Activated CD4-positive, alpha-beta T cell treated with anti-CD3 and anti-CD28 coated beads, Interleukin-2, amount 10 ng/mL, durations not matched to agents 7 days and 5 days (primary cell): ENCODE measurements around the gene SZRD1. TPM values are rescaled to one million over a fixed set of nuclear protein-coding genes. Genes with fewer than 3 reads are reported as not detected.
A peak's percentile ranks its signal among the peaks of the same experiment; 100 is the strongest.

Source experiments
- CTCF ChIA-PET: fragments of 350-600 bp; sonication (Branson Sonifier 250); formaldehyde crosslinking; loops from one replicate; lab custom pipeline; 2021; ENCODE audit warnings: antibody characterized with exemption; lab: Charles Lee
- POLR2A ChIA-PET: fragments of 350-600 bp; sonication (Branson Sonifier 250); formaldehyde crosslinking; loops from one replicate; lab custom pipeline; 2021; ENCODE audit warnings: antibody characterized with exemption; lab: Charles Lee
- DNase-seq: peaks from one replicate; pipeline ENCODE4 v3.0.0-alpha.2; 2020
- H3K27ac Mint-ChIP-seq: one replicate; pipeline ENCODE4 v1.8.0; 2021; ENCODE audit warnings: mild to moderate bottlenecking, moderate library complexity, mixed read lengths
- H3K27me3 Mint-ChIP-seq: one replicate; pipeline ENCODE4 v1.8.0; 2021; ENCODE audit warnings: mixed read lengths
- H3K36me3 Mint-ChIP-seq: one replicate; pipeline ENCODE4 v1.8.0; 2021; ENCODE audit warnings: low read depth, mixed read lengths
- H3K4me1 Mint-ChIP-seq: one replicate; pipeline ENCODE4 v1.8.0; 2021; ENCODE audit warnings: mixed read lengths
- H3K4me3 Mint-ChIP-seq: one replicate; pipeline ENCODE4 v1.8.0; 2021; ENCODE audit warnings: mild to moderate bottlenecking, moderate library complexity, mixed read lengths
- H3K9me3 Mint-ChIP-seq: one replicate; pipeline ENCODE4 v1.8.0; 2021; ENCODE audit warnings: mixed read lengths
- total RNA-seq, 2 experiments: library from RNA; stranded (reverse); gene quantifications; one replicate each; pipeline ENCODE4 v1.2.3, GENCODE V29; 2021

SZRD1 gene
- total RNA-seq, 2 experiments from 2014 or later: 156 to 177 TPM

GRCh38 chr1:16371725-16372124 lies 4.7 kb downstream of the SZRD1 start:
- Mint-ChIP-seq H3K9me3 (no peaks in the 10 kb centered on the region), H3K4me1 (peaks cover 66% of the 10 kb centered on the region), H3K27me3 (no peaks in the 10 kb centered on the region), H3K4me3 (peak overlapping the region; percentile 52), H3K36me3 (peaks cover 30% of the 10 kb centered on the region), H3K27ac (peak overlapping the region; percentile 74)
- ChIA-PET CTCF (interaction anchor here (0.5 to 1.3 kb wide), 4 partner anchors 15 to 414 kb away, joined by 3 read pairs; partner anchors contain the start of gene NECAP2), POLR2A (interaction anchor here (0.6 to 0.7 kb wide), 2 partner anchors 63 to 532 kb away, joined by 3 to 12 read pairs; no protein-coding TSS in a partner anchor)
- peak; percentile 18 for DNase-seq

GRCh38 chr1:16372535-16373285 lies 5.7 kb downstream of the SZRD1 start:
- ChIA-PET CTCF (interaction anchor here (1.1 to 2.4 kb wide), 3 partner anchors 14 to 68 kb away, joined by 3 to 7 read pairs (median 3); partner anchors contain the start of gene NECAP2), POLR2A (no interaction called here)
- H3K27ac Mint-ChIP-seq: no peak overlapping the region
- H3K27me3 Mint-ChIP-seq: no peaks in the 10 kb centered on the region
- no peak for DNase-seq
- no peaks in the 10 kb centered on the region for H3K9me3 Mint-ChIP-seq
- peaks cover 70% of the 10 kb centered on the region for H3K4me1 Mint-ChIP-seq
- no peak overlapping the region for H3K4me3 Mint-ChIP-seq
- peaks cover 30% of the 10 kb centered on the region for H3K36me3 Mint-ChIP-seq

GRCh38 chr1:16374266-16374665 lies 7.2 kb downstream of the SZRD1 start:
- DNase-seq: no peak
- Mint-ChIP-seq H3K4me1 (peaks cover 65% of the 10 kb centered on the region), H3K9me3 (no peaks in the 10 kb centered on the region), H3K27ac (peak overlapping the region; percentile 5), H3K27me3 (no peaks in the 10 kb centered on the region), H3K4me3 (no peak overlapping the region), H3K36me3 (peaks cover 21% of the 10 kb centered on the region)
- ChIA-PET CTCF (interaction anchor here (0.6 to 2.4 kb wide), 4 partner anchors 12 to 783 kb away, joined by 3 to 7 read pairs (median 4); partner anchors contain the start of gene NECAP2), POLR2A (no interaction called here)

- CTCF ChIA-PET: interaction anchor here (0.8 to 2.4 kb wide), 3 partner anchors 11 to 65 kb away, joined by 3 to 7 read pairs (median 3); partner anchors contain the start of gene NECAP2
Observed at GRCh38 chr1:16375521-16376340, 8.7 kb downstream of the SZRD1 start.

GRCh38 chr1:16376971-16377370 lies 9.9 kb downstream of the SZRD1 start:
- DNase-seq: no peak
- Mint-ChIP-seq H3K4me3 (no peak overlapping the region), H3K27ac (peak overlapping the region; percentile 37), H3K9me3 (no peaks in the 10 kb centered on the region), H3K36me3 (peaks cover 17% of the 10 kb centered on the region), H3K4me1 (peaks cover 49% of the 10 kb centered on the region), H3K27me3 (no peaks in the 10 kb centered on the region)
- ChIA-PET POLR2A (no interaction called here), CTCF (interaction anchor here (0.7 to 1.1 kb wide), 2 partner anchors 8 to 17 kb away, joined by 3 read pairs; no protein-coding TSS in a partner anchor)

More at GRCh38 chr1:16375521-16376340, 8.7 kb downstream of the SZRD1 start:
- no peak overlapping the region for H3K27ac Mint-ChIP-seq
- no peak for DNase-seq
- H3K27me3 Mint-ChIP-seq: no peaks in the 10 kb centered on the region
- no peak overlapping the region for H3K4me3 Mint-ChIP-seq
- no peaks in the 10 kb centered on the region for H3K9me3 Mint-ChIP-seq
- H3K4me1 Mint-ChIP-seq: peaks cover 58% of the 10 kb centered on the region
- H3K36me3 Mint-ChIP-seq: peaks cover 20% of the 10 kb centered on the region
- POLR2A ChIA-PET: no interaction called here

GRCh38 chr1:16378443-16378842 lies 11.4 kb downstream of the SZRD1 start:
- H3K4me1 Mint-ChIP-seq: peaks cover 41% of the 10 kb centered on the region
- H3K27me3 Mint-ChIP-seq: no peaks in the 10 kb centered on the region
- H3K27ac Mint-ChIP-seq: no peak overlapping the region
- peaks cover 12% of the 10 kb centered on the region for H3K36me3 Mint-ChIP-seq
- POLR2A ChIA-PET: no interaction called here
- DNase-seq: no peak
- CTCF ChIA-PET: interaction anchor here (0.6 to 1.3 kb wide), 4 partner anchors 10 to 246 kb away, joined by 3 to 4 read pairs (median 4); partner anchors contain the start of gene NECAP2
- no peak overlapping the region for H3K4me3 Mint-ChIP-seq
- H3K9me3 Mint-ChIP-seq: no peaks in the 10 kb centered on the region

GRCh38 chr1:16380868-16381267 lies 13.8 kb downstream of the SZRD1 start:
- Mint-ChIP-seq H3K36me3 (peaks cover 10% of the 10 kb centered on the region), H3K4me3 (no peak overlapping the region), H3K9me3 (no peaks in the 10 kb centered on the region), H3K27ac (no peak overlapping the region), H3K27me3 (no peaks in the 10 kb centered on the region), H3K4me1 (peaks cover 41% of the 10 kb centered on the region)
- ChIA-PET CTCF (interaction anchor here (0.6 to 1.0 kb wide), 4 partner anchors 39 to 815 kb away, joined by 3 to 7 read pairs (median 3); no protein-coding TSS in a partner anchor), POLR2A (no interaction called here)
- no peak for DNase-seq

- no peaks in the 10 kb centered on the region for H3K9me3 Mint-ChIP-seq
- DNase-seq: no peak
- H3K27ac Mint-ChIP-seq: peak overlapping the region; percentile 73
- CTCF ChIA-PET: no interaction called here
- H3K36me3 Mint-ChIP-seq: peaks cover 15% of the 10 kb centered on the region
- POLR2A ChIA-PET: no interaction called here
- H3K4me3 Mint-ChIP-seq: no peak overlapping the region
- no peaks in the 10 kb centered on the region for H3K27me3 Mint-ChIP-seq
- H3K4me1 Mint-ChIP-seq: peaks cover 48% of the 10 kb centered on the region
Observed at GRCh38 chr1:16383888-16384287, 16.8 kb downstream of the SZRD1 start.

GRCh38 chr1:16385659-16386453 lies 18.8 kb downstream of the SZRD1 start:
- peak overlapping the region; percentile 39 for H3K27ac Mint-ChIP-seq
- peaks cover 15% of the 10 kb centered on the region for H3K36me3 Mint-ChIP-seq
- no peak overlapping the region for H3K4me3 Mint-ChIP-seq
- no peaks in the 10 kb centered on the region for H3K27me3 Mint-ChIP-seq
- CTCF ChIA-PET: interaction anchor here (0.8 to 1.8 kb wide), 5 partner anchors 9 to 55 kb away, joined by 3 to 4 read pairs (median 3); partner anchors contain the start of gene NECAP2
- POLR2A ChIA-PET: no interaction called here
- no peak for DNase-seq
- H3K9me3 Mint-ChIP-seq: no peaks in the 10 kb centered on the region
- H3K4me1 Mint-ChIP-seq: peaks cover 59% of the 10 kb centered on the region

- Mint-ChIP-seq H3K27me3 (no peaks in the 10 kb centered on the region), H3K9me3 (no peaks in the 10 kb centered on the region), H3K27ac (peak overlapping the region; percentile 74), H3K36me3 (peaks cover 17% of the 10 kb centered on the region), H3K4me3 (peak overlapping the region; percentile 13), H3K4me1 (peaks cover 66% of the 10 kb centered on the region)
- ChIA-PET CTCF (interaction anchor here (1.4 to 1.8 kb wide), 4 partner anchors 11 to 54 kb away, joined by 3 to 4 read pairs (median 4); partner anchors contain the start of gene NECAP2), POLR2A (no interaction called here)
- DNase-seq: peak; percentile 18
Observed at GRCh38 chr1:16386454-16387113, 19.5 kb downstream of the SZRD1 start.
